ES-I3 (cell line): ENCODE data around the gene HNRNPA2B1.
"Not testable (repeated sequence)": the region's sequence is repeated elsewhere in the genome, so short reads cannot be mapped to it uniquely, and the experiment has no call there.

ENCODE experiments used
- H3K36me3 ChIP-seq: 2 replicates; pipeline ENCODE4 v1.6.1; 2013; ENCODE audit warnings: mild to moderate bottlenecking, low read length, control low read depth, moderate library complexity; ENCODE audit not compliant: insufficient read depth
- H3K4me1 ChIP-seq: 2 replicates; pipeline ENCODE4 v1.6.1; 2013; ENCODE audit warnings: mild to moderate bottlenecking, control low read depth, low read length; ENCODE audit not compliant: insufficient read depth
- H3K9ac ChIP-seq: 2 replicates; pipeline ENCODE4 v1.6.1; 2013; ENCODE audit warnings: low read depth, mild to moderate bottlenecking, low read length, moderate library complexity
- H3K9me3 ChIP-seq: 2 replicates; pipeline ENCODE4 v1.6.1; 2013; ENCODE audit warnings: mild to moderate bottlenecking, low read length, moderate library complexity; ENCODE audit not compliant: control insufficient read depth, insufficient read depth

Gene HNRNPA2B1

DNA sequence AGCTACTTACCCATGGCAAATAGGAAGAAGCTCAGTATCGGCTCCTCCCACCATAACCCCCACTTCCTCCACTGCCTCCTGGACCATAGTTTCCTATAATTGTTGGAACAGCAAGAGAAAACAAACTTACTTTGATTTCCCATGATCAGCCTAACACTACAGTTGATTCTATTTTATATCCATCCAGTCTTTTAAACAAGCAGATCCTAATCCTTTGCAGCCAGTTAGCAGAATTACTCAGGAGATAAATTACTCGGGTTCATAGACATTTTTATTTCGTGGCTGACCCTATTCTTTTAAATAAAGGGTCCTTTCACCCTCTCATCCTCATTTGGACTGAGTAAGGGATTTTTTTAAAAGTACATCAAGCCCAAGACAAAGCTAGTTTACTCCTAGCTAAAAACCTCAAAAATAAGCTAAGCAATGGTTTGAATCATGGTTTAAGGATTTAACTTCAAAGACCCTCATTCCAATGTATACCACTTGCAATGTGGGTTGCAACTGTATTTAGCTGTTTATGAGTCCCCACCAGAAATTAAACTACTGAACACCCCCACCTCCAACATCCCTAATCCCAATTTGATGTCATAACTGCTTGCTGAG, 8.0 kb downstream of the HNRNPA2B1 start:
- H3K4me1 ChIP-seq: peaks cover 12% of the 10 kb centered on the region; the same call in 1 of the 2 replicates
- H3K9ac ChIP-seq: no peak overlapping the region
- H3K9me3 ChIP-seq: no peaks in the 10 kb centered on the region
- peaks cover 64% of the 10 kb centered on the region for H3K36me3 ChIP-seq

DNA sequence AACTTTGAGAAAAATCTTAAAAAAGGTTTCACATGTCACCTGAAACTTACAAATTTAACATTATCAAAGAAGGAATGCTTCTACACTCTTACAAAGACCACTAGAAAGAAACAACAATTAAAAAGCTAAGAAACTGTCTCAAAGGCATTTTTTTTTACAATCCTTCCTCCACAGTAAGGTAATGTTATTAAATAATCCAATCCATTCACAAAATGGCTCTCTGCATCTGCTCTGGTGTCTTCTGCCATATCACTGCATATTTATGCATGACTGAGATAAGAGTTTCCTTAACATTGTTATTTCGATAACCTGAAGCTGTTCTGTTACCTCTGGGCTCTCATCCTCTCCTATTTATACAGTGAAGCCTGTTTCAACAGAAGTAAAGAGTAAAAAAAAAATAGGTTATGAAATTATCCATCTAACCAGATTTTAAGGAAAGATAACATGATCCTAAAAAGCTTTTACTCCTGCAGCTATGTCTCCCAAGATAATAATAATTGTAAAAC, 8.5 kb downstream of the HNRNPA2B1 start:
- H3K36me3 ChIP-seq: peaks cover 58% of the 10 kb centered on the region
- H3K9ac ChIP-seq: no peak overlapping the region
- no peaks in the 10 kb centered on the region for H3K9me3 ChIP-seq
- peaks cover 8% of the 10 kb centered on the region; the same call in 1 of the 2 replicates for H3K4me1 ChIP-seq

DNA sequence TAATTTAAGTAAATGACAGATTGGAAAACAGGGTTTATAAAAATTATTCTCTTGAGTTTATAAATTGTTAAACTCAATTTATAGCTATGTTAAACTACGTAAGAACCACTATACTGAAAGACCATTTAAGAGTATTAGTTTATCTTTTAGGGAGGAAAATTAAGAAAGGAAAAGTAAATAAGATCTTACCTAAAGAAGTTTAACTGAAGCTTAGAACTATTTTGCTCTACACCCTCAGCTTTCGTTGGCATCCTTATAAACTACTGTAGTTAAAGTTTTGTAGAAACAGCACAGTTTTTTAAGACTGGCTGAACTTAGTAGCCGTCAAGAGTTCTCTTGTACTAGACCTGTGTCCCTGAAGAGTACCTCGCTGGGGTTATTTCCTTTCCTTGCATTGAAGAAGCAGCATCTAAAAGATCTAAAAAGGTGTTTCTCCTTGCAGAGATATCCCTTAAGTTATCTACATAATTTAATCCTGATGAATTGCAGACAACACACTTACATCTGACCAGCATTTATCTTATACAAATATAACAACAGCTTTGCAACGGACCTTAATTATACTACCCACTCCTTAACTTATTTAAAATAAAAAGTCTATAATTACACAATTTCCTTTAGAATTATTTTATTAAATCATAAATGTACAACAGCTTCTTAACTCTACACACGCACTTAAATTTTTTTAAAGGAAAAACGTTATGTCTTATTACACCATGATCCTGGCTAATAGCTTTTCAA, 9.1 kb downstream of the HNRNPA2B1 start:
- Histone ChIP-seq H3K4me1 (peaks cover 2% of the 10 kb centered on the region; the same call in 1 of the 2 replicates), H3K36me3 (peaks cover 52% of the 10 kb centered on the region), H3K9me3 (no peaks in the 10 kb centered on the region), H3K9ac (no peak overlapping the region)

GRCh38 chr7:26190417-26190869, 10.1 kb downstream of the HNRNPA2B1 start:
- H3K4me1 ChIP-seq: no peaks in the 10 kb centered on the region
- no peak overlapping the region for H3K9ac ChIP-seq
- peaks cover 45% of the 10 kb centered on the region for H3K36me3 ChIP-seq
- no peaks in the 10 kb centered on the region for H3K9me3 ChIP-seq

- Histone ChIP-seq H3K4me1 (no peaks in the 10 kb centered on the region), H3K9ac (no peak overlapping the region), H3K9me3 (no peaks in the 10 kb centered on the region), H3K36me3 (peaks cover 41% of the 10 kb centered on the region)
These were observed 10.8 kb downstream of the HNRNPA2B1 start for GRCh38 chr7:26189697-26190096.

DNA sequence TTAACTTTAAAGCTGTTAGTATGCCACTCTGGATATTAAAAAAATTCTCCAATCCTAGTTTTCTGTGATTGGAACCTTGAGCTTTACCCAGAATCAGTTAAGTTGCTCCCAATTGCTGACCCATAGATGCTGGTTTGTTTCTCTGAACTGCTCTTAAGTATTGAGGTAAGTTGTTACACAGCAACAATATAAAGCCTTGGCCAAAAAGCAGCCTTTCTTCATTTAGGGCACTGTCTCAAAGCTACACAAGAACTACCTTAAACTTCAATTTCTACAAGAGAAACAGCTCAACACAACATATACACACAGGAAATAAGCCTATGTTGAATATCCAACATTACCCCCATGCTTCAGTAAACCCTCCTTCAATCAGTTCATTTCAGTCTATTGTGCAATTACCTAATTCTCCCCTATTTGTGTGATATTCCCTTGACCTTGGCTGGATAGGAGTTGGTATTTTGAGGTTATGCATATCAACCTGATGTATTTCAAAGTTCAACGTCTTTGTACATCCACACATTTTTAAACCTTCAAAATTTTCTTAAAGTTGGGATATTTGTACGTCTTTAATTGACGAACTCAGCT, 11.5 kb downstream of the HNRNPA2B1 start:
- Histone ChIP-seq H3K9ac (no peak overlapping the region), H3K4me1 (no peaks in the 10 kb centered on the region), H3K36me3 (peaks cover 35% of the 10 kb centered on the region), H3K9me3 (no peaks in the 10 kb centered on the region)

- H3K9ac ChIP-seq: no peak overlapping the region
- peaks cover 30% of the 10 kb centered on the region for H3K36me3 ChIP-seq
- no peaks in the 10 kb centered on the region for H3K4me1 ChIP-seq
- no peaks in the 10 kb centered on the region for H3K9me3 ChIP-seq
These were observed 12.2 kb downstream of the HNRNPA2B1 start for GRCh38 chr7:26188206-26188956.

GRCh38 chr7:26187380-26188205, 13.0 kb downstream of the HNRNPA2B1 start:
- H3K9me3 ChIP-seq: no peaks in the 10 kb centered on the region
- no peak overlapping the region for H3K9ac ChIP-seq
- peaks cover 22% of the 10 kb centered on the region for H3K36me3 ChIP-seq
- H3K4me1 ChIP-seq: no peaks in the 10 kb centered on the region

- no peaks in the 10 kb centered on the region for H3K4me1 ChIP-seq
- H3K36me3 ChIP-seq: peaks cover 15% of the 10 kb centered on the region
These were observed 13.9 kb downstream of the HNRNPA2B1 start for GRCh38 chr7:26186364-26187311.

DNA sequence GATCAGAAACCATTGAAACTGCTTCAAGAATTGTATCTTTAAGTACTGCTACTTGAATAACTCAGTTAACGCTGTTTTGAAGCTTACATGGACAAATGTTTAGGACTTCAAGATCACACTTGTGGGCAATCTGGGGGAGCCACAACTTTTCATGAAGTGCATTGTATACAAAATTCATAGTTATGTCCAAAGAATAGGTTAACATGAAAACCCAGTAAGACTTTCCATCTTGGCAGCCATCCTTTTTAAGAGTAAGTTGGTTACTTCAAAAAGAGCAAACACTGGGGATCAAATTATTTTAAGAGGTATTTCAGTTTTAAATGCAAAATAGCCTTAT, 14.7 kb downstream of the HNRNPA2B1 start:
- no peaks in the 10 kb centered on the region for H3K4me1 ChIP-seq

More at GRCh38 chr7:26186364-26187311, 13.9 kb downstream of the HNRNPA2B1 start:
- H3K9me3 ChIP-seq: no peaks in the 10 kb centered on the region
- H3K9ac ChIP-seq: no peak overlapping the region

DNA sequence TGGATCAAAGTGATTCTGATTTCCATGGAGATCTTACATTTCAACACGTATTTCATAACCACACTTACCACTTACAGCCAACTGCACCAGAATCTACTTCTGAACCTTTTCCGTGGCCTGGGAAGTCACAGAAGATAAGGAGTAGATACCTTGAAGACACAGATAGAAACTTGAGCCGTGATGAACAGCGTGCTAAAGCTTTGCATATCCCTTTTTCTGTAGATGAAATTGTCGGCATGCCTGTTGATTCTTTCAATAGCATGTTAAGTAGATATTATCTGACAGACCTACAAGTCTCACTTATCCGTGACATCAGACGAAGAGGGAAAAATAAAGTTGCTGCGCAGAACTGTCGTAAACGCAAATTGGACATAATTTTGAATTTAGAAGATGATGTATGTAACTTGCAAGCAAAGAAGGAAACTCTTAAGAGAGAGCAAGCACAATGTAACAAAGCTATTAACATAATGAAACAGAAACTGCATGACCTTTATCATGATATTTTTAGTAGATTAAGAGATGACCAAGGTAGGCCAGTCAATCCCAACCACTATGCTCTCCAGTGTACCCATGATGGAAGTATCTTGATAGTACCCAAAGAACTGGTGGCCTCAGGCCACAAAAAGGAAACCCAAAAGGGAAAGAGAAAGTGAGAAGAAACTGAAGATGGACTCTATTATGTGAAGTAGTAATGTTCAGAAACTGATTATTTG, 15.3 kb downstream of the HNRNPA2B1 start:
- H3K9me3 ChIP-seq: no peaks in the 10 kb centered on the region
- no peaks in the 10 kb centered on the region for H3K4me1 ChIP-seq
- peaks cover 5% of the 10 kb centered on the region; the same call in 1 of the 2 replicates for H3K36me3 ChIP-seq
- H3K9ac ChIP-seq: no peak overlapping the region

More for the DNA sequence above, 14.7 kb downstream of the HNRNPA2B1 start:
- no peak overlapping the region for H3K9ac ChIP-seq
- H3K9me3 ChIP-seq: no peaks in the 10 kb centered on the region
- H3K36me3 ChIP-seq: peaks cover 10% of the 10 kb centered on the region

GRCh38 chr7:26184281-26185101, 16.1 kb downstream of the HNRNPA2B1 start:
- not testable (repeated sequence) for H3K4me1 ChIP-seq, H3K36me3 ChIP-seq, H3K9ac ChIP-seq, H3K9me3 ChIP-seq
